Measurements from ENCODE around the gene CXCL8.

The CXCL8 gene

DNA sequence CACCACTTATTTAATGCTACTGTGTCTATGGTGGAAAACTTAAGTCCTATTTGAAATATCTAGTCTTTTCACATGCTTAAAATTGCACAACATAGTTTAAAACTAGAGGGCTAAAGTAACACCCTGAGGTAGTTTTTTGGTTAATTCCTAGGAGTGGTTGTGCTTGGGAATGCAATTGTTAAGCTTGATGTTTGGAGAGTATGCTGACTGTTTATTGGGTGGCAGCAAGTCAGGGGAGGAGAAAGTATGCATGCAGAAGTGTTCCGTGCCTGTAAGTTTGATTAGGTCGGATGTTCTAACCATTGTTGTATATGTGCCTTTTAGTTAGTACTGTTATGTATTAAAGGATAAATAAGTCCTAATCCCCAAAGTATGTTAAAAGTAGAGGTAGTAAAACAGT is 40.5 kb downstream of the CXCL8 start:
- Histone ChIP-seq H3K27ac (no peak overlapping the region), H3K4me3 (no peak overlapping the region)
- DNase-seq (ENCODE audit: low spot score) = no peak
- TF ChIP-seq, protein P1, sequence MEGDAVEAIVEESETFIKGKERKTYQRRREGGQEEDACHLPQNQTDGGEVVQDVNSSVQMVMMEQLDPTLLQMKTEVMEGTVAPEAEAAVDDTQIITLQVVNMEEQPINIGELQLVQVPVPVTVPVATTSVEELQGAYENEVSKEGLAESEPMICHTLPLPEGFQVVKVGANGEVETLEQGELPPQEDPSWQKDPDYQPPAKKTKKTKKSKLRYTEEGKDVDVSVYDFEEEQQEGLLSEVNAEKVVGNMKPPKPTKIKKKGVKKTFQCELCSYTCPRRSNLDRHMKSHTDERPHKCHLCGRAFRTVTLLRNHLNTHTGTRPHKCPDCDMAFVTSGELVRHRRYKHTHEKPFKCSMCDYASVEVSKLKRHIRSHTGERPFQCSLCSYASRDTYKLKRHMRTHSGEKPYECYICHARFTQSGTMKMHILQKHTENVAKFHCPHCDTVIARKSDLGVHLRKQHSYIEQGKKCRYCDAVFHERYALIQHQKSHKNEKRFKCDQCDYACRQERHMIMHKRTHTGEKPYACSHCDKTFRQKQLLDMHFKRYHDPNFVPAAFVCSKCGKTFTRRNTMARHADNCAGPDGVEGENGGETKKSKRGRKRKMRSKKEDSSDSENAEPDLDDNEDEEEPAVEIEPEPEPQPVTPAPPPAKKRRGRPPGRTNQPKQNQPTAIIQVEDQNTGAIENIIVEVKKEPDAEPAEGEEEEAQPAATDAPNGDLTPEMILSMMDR (IDR thresholded peaks at IDR 0.05) = no peak

DNA sequence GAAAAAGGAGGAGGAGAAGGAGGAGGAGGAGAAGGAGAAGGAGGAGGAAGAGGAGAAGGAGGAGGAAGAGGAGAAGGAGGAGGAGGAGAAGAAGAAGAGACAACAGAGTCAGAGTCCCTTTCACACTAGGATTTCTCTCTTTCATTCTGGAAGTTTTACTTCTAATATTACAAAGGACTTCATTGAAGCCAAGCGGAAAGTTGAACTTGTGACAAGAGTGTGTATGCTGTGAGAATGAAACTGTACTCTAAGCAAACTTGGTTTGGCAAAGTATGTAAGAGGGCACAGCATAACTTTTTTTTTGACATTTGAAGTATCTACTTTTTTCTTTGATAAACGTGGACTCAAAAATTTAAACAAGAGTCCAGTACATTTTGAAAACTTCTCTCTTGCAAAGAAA is 48.0 kb downstream of the CXCL8 start:
- Histone ChIP-seq H3K27ac (no peak overlapping the region), H3K4me3 (no peak overlapping the region)
- TF ChIP-seq, protein P1 (IDR thresholded peaks at IDR 0.05) = no peak
- no peak for DNase-seq (ENCODE audit: low spot score)
